ENCODE results near the gene ALDH4A1.
A peak's percentile ranks its signal among the peaks of the same experiment; 100 is the strongest.
"Not testable (repeated sequence)": the region's sequence is repeated elsewhere in the genome, so short reads cannot be mapped to it uniquely, and the experiment has no call there.

The ALDH4A1 gene

DNA sequence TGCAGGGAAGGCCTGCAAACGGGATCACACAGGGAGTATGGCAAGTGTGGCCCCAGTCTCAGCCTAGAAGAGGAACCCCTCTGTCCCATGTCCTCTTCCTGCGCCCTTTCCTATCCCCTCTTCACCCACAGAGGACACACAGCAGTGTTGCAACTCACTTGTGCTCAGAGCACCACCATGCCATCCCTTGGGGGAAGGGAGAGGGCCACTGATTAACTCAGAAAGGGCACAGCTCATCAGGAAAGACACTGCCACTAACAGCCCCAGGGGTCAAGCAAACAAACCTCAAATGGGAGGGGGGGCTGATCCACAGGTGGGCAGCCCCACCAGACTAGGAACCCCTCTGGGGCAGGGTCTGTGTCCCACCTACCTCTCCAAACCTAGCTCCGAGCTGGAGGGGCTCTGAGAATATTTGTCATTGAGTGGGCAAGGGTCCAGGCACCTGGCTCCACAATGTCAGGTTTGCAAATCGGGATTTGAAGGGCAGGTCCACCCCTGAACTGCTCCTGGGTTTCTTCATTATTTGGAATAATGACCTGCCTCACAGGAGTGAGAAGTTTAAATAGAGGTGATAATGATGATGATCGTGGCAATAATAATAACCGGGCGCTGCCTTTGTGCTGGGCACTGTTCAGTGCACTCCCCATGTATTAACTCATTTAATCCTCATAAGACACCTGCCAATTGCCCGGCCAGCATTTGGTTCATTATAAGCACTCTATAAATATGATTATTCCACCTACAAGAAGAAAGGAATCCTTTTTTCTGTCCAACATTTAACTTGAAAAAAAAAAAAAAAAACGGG is 1.0 kb downstream of the ALDH4A1 start:
- no peak for DNase-seq (ENCODE audit: low read depth in 2 of 2)

- no peak for DNase-seq (ENCODE audit: low read depth in 2 of 2)
Measured at GRCh38 chr1:18900303-18900841, 2.0 kb downstream of the ALDH4A1 start.

GRCh38 chr1:18899363-18900049 is 2.8 kb downstream of the ALDH4A1 start:
- DNase-seq (ENCODE audit: low read depth in 2 of 2) = no peak

DNA sequence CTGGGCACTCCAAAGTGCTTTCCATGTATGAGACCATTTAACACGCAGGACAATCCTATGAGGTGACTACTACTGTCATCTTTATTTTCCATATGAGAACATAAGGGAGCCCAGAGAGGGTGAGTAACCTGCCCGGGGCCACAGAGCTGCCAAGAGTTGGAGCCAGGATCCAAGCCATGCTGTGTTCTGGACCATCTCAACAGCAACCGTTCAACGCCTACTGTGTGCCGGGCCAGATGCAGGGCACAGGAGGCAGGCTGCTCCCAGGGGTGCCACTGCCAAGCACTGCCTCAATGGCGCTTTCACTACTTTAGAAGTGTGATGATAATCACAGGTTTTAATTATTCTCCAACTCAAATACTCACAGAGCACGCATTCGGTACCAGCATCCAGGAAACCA is 3.8 kb downstream of the ALDH4A1 start:
- DNase-seq (ENCODE audit: low read depth in 2 of 2) = no peak

DNA sequence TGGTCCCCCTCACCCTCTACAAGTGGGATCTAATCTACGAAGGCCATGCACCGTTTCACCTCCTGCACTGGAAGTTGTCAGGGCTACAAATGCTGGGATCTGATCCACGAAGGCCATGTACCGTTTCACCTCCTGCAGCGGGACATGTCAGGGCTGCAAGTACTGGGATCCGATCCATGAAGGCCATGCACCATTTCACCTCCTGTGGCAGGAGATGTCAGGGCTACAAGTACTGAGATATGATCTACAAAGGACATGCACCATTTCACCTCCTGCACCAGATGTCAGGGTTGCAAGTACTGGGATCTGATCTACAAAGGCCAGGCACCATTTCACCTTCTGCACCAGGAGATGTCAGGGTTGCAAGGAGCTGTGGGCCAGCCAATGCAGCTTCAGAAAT is 7.0 kb downstream of the ALDH4A1 start:
- DNase-seq (ENCODE audit: low read depth in 2 of 2) = no peak

GRCh38 chr1:18893120-18893519 is 9.2 kb downstream of the ALDH4A1 start:
- DNase-seq (ENCODE audit: low read depth in 2 of 2) = no peak

DNA sequence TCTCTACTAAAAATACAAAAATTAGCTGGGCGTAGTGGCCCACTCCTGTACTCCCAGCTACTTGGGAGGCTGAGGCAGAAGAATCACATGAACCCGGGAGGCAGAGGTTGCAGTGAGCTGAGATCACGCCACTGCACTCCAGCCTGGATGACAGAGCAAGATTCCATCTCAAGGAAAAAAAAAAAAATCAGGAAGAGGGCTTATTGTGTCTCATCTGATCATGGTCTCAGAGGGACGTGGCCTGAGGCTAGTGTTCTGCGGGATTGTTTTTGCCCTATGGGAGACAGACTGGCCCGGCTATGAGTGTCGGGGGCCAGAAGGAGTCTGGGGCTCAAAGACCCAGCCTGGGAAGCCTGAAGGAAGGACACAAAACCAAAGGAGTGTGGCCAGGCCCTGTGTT is 10.5 kb downstream of the ALDH4A1 start:
- not testable (repeated sequence) for DNase-seq (ENCODE audit: low read depth in 2 of 2)

DNA sequence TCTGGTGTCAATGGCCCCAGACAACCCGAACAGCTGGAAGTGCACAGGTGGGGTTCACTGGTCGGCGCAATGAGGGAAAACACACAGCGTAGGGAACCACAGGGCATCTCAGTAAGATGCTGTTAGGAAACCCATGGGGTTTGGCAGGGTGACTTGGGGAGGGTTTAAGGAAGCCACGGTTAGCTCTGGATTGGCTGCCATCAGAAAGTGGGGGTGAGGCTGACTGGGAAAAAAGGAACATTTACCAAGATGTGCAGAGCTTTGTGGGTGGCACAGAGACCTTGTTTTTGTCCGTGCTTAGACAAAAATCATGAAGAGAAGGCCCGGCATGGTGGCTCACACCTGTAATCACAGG is 11.0 kb downstream of the ALDH4A1 start:
- DNase-seq (ENCODE audit: low read depth in 2 of 2) = no peak

GRCh38 chr1:18890706-18891425 is 11.5 kb downstream of the ALDH4A1 start:
- no peak for DNase-seq (ENCODE audit: low read depth in 2 of 2)

DNA sequence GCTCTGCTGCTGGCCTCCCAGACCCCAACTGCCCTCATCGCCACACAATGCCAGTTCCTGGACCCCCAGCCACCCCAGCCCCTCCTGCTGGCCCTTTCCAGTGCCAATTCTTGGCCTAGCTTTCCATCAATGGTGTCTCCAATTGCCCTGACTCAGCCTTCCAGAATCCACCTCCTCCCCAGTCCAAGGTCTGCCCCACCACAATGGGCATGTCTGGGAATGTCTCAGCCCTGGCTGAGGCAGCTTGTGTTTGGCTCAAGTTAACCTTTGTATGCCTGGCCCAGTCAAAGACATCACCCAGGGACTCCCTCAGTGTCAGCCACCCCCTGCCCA is 16.4 kb downstream of the ALDH4A1 start:
- DNase-seq (ENCODE audit: low read depth in 2 of 2) = no peak

DNA sequence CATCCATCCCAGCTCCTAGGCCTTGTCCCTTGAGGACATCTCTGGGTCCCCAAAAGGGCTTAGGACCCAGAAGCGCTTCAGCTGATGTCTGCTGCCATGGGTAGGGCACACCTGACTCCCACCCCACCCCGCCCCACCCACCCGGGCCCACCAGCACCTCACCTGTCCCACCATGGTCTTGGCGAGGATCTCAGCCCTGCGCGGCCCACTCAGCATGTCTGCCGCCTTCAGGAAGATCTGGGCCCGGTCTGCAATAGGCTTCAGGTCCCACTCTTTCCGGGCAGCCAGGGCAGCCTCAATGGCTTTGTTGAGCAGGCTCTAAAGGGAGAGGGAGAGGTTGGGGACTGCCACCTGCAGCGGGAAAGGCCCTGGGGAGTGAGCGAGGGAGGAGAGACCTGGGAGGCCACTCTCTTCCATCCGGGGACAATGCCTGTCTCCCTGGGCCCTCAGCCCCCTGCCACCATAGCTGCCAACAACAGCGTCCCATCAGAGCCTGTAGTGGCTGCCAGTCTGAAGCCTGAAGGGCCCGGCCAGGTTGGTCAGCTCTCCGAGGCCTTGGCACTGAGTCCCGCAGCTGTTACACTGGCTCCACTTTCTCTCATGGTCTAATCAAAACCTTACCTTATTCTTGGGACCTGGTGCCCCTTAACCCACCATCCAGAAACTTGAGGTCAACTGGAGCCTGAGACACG is 16.9 kb downstream of the ALDH4A1 start:
- no peak for DNase-seq (ENCODE audit: low read depth in 2 of 2)

DNA sequence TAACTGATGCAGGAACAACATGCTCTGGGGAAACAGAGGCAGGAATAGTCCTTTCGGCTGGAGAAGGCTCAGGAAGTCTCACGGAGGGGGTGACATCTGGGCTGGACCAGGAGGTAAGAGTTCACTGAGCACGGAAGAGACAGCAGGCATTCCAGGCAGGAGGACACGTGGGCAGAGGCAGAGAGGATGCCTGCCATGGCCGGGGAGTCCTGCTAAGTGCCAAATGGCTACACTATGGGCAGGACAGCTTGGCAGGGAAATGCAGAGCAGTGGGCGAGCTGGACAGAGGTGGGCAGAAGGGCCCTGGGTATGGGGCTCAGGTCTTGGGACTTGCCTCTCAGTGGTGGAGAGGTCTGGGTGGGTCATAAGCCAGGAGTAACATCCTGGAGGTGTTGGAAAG is 17.6 kb downstream of the ALDH4A1 start:
- DNase-seq (ENCODE audit: low read depth in 2 of 2) = no peak

DNA sequence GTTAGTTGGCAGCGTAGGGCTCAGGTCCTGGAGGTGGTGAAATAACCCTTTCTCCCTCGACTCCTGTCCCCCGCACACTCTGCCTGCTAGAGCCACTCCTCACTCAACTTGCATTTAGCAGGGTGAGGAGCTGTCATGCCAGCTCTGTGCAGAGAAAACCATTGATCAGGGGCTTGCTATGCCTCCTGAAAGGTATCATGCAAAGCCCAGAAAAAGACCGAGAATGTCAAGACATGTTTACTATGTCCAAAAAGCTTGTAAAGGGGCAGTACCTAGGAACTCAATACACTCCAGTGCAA is 18.0 kb downstream of the ALDH4A1 start:
- DNase-seq (ENCODE audit: low read depth in 2 of 2) = no peak

- DNase-seq (ENCODE audit: low read depth in 2 of 2) = peak; percentile 32 to 47
Measured at GRCh38 chr1:18883636-18884418, 18.5 kb downstream of the ALDH4A1 start.

GRCh38 chr1:18883079-18883478 is 19.3 kb downstream of the ALDH4A1 start:
- DNase-seq (ENCODE audit: low read depth in 2 of 2) = no peak

GRCh38 chr1:18882486-18882885 is 19.9 kb downstream of the ALDH4A1 start:
- DNase-seq (ENCODE audit: low read depth in 2 of 2) = no peak

DNA sequence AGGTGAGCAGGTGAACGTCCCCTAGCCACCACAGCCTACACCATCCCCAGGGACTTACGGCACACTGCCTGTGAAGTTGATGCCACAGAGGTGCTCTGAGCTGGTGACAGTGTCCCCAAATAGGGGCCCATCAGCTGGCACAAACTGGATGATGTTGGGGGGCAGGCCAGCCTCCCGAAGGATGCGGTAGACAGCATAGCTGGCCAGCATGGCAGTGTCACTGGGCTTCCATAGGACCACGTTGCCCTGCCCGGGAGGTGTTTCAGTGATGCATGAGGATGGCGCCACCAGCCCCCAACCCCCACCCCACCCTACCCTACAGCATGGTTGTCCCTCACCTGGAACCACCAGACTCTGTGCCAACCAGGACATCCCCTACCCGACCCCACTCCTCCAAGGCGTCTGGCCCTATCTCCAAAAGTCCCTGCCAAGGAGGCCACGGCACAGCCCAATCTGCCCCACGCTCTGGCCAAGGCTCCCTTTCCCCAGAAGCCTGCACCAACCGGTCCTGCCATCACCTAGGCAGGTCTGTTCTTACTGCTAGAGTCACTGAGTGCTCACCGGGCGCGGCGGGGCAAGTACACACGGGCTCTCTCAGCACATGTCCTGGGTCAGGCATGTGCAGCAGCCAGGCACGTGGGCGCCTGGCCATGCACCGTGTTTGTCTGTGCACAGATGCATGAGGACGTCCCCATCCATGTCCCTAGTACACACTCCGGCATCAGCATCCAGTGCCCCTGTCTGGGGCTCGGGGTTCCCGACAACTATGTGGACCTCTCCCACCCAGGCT is 20.5 kb downstream of the ALDH4A1 start:
- DNase-seq (ENCODE audit: low read depth in 2 of 2) = no peak

- DNase-seq (ENCODE audit: low read depth in 2 of 2) = no peak
Measured at GRCh38 chr1:18881164-18881563, 21.2 kb downstream of the ALDH4A1 start.

DNA sequence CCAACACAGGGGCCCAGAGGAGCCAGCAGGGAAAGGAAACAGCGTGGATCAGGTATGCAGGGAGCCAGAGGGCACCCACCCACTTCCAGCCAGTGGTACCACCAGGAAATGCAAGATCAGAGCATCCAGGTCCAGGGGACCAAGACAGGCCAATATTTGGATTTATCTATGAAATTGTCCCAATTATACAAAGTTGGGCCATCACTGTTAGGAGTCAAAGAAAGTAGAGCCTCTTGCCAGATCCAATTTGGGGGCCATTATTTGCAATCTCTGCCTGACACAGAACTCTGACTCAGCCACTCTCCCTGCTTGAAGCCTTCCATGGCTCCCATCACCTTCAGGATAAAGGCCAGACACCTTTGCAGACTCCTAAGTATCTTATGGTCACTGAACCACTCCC is 21.8 kb downstream of the ALDH4A1 start:
- no peak for DNase-seq (ENCODE audit: low read depth in 2 of 2)

DNA sequence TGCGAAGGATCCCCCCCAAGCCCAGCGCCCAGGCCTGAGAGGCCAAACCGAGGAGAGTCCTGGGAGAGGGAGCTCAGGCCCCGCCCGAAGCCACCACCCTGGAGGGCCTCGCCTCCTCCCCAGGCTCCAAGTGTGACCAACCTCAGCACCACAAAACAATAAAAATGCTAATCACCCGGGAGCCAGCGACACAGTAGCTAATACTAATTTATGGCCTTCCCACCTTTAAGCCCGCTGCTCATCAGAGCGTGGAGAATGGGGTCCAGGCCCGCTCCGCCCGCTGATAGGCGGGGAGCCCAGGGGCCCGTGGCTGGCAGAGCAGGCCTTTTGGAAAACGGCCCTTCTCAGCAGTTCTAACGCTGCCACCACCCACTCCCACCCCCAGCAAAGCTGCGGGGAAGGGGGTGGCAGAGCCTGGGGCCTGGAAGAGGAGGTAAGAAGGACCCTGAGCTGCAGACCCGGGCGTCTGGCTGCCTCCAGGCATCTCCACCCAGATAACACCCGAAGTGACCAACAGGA is 22.5 kb downstream of the ALDH4A1 start:
- no peak for DNase-seq (ENCODE audit: low read depth in 2 of 2)

All from stimulated activated CD8-positive, alpha-beta memory T cell treated with anti-CD3 and anti-CD28 coated beads, Interleukin-2, amount 100 ng/mL, for 1 hour (primary cell).